Measurements from ENCODE around the gene SMTNL1. TPM values are rescaled to one million over a fixed set of nuclear protein-coding genes. Genes with fewer than 3 reads are reported as not detected.

SMTNL1 gene
- total RNA-seq, 3 donors from 2014 or later: not detected

GRCh38 chr11:57544566-57544965 is 7.2 kb downstream of the SMTNL1 start:
- no peaks in the 10 kb centered on the region for H3K4me1 ChIP-seq (ENCODE audit: low read depth)
- intact Hi-C loops (cut with DNase I, micrococcal nuclease): no loop called here
- TF ChIP-seq CTCF (IDR thresholded peaks at IDR 0.05): no peak
- no peak for DNase-seq
- no peaks in the 10 kb centered on the region for H3K36me3 ChIP-seq (ENCODE audit: low read depth)
- H3K4me3 ChIP-seq: no peak overlapping the region
- no peaks in the 10 kb centered on the region for H3K9me3 ChIP-seq
- no peak for ATAC-seq

GRCh38 chr11:57545883-57546282 is 8.5 kb downstream of the SMTNL1 start:
- Histone ChIP-seq H3K36me3 (ENCODE audit: low read depth) (no peaks in the 10 kb centered on the region), H3K4me3 (no peak overlapping the region), H3K4me1 (ENCODE audit: low read depth) (no peaks in the 10 kb centered on the region), H3K9me3 (no peaks in the 10 kb centered on the region)
- intact Hi-C loops (cut with DNase I, micrococcal nuclease): no loop called here
- ATAC-seq: no peak
- no peak for TF ChIP-seq CTCF (IDR thresholded peaks at IDR 0.05)
- no peak for DNase-seq

- no peak overlapping the region for H3K4me3 ChIP-seq
- H3K36me3 ChIP-seq (ENCODE audit: low read depth): no peaks in the 10 kb centered on the region
- ATAC-seq: no peak
- DNase-seq: no peak
- H3K9me3 ChIP-seq: no peaks in the 10 kb centered on the region
- no peaks in the 10 kb centered on the region for H3K4me1 ChIP-seq (ENCODE audit: low read depth)
- TF ChIP-seq CTCF (IDR thresholded peaks at IDR 0.05): no peak
- intact Hi-C loops (cut with DNase I, micrococcal nuclease): no loop called here
These were observed 9.1 kb downstream of the SMTNL1 start for GRCh38 chr11:57546451-57546850.

GRCh38 chr11:57546869-57547475 is 9.6 kb downstream of the SMTNL1 start:
- H3K9me3 ChIP-seq: no peaks in the 10 kb centered on the region
- H3K4me3 ChIP-seq: no peak overlapping the region
- no peaks in the 10 kb centered on the region for H3K36me3 ChIP-seq (ENCODE audit: low read depth)
- DNase-seq (no peak), ATAC-seq (no peak)
- no peaks in the 10 kb centered on the region for H3K4me1 ChIP-seq (ENCODE audit: low read depth)
- intact Hi-C loops (cut with DNase I, micrococcal nuclease): no loop called here
- TF ChIP-seq CTCF (IDR thresholded peaks at IDR 0.05): no peak

- intact Hi-C loops (cut with DNase I, micrococcal nuclease): no loop called here
- Histone ChIP-seq H3K36me3 (ENCODE audit: low read depth) (no peaks in the 10 kb centered on the region), H3K4me1 (ENCODE audit: low read depth) (no peaks in the 10 kb centered on the region), H3K4me3 (no peak overlapping the region), H3K9me3 (no peaks in the 10 kb centered on the region)
- DNase-seq (no peak), ATAC-seq (peak; percentile 37)
- TF ChIP-seq CTCF (IDR thresholded peaks at IDR 0.05): no peak
These were observed 10.5 kb downstream of the SMTNL1 start for GRCh38 chr11:57547854-57548377.

GRCh38 chr11:57549983-57550382 is 12.6 kb downstream of the SMTNL1 start:
- Histone ChIP-seq H3K36me3 (ENCODE audit: low read depth) (no peaks in the 10 kb centered on the region), H3K4me1 (ENCODE audit: low read depth) (no peaks in the 10 kb centered on the region), H3K4me3 (no peak overlapping the region), H3K9me3 (no peaks in the 10 kb centered on the region)
- ATAC-seq: no peak
- no peak for TF ChIP-seq CTCF (IDR thresholded peaks at IDR 0.05)
- DNase-seq: no peak
- intact Hi-C loops (cut with DNase I, micrococcal nuclease): no loop called here
